ENCODE measurements around the gene DCTN2. TPM values are rescaled to one million over a fixed set of nuclear protein-coding genes. Genes with fewer than 3 reads are reported as not detected.

The DCTN2 gene
- polyA plus RNA-seq, 1 of the 3 experiments (the other 2 are of a cell fraction), result 122 TPM

- H4K20me1 ChIP-seq (ENCODE audit: insufficient read depth), result no peaks in the 10 kb centered on the region
- H3K9ac ChIP-seq, result no peak overlapping the region
- H3K36me3 ChIP-seq (replicated peaks in 1 of 2; ENCODE audit: control insufficient read depth in 1 of 2, insufficient read depth in 2 of 2, low read length in 1 of 2), result peaks cover 2 to 9% of the 10 kb centered on the region in 2 experiments
- 100% methylated on average over 1 of the region's 1 CpG for WGBS (ENCODE audit: low lambda C conversion rate)
- no peaks in the 10 kb centered on the region for H3K9me3 ChIP-seq
- H3K4me1 ChIP-seq (ENCODE audit: control insufficient read depth in 1 of 2, insufficient read depth in 2 of 2, low read depth in 1 of 2, low read length in 1 of 2), result peaks cover 4 to 28% of the 10 kb centered on the region in 2 experiments; a peak in 3 of 4 replicates
- TF ChIP-seq TCF12 (IDR thresholded peaks at IDR 0.05) (no peak), MEF2A (IDR thresholded peaks at IDR 0.05; ENCODE audit: borderline replicate concordance, low read depth) (no peak), RAD21 (IDR thresholded peaks at IDR 0.05; ENCODE audit: low read length) (no peak), EZH2phosphoT487 (IDR thresholded peaks at IDR 0.05; ENCODE audit: borderline replicate concordance, low read depth) (no peak), EP300 (IDR thresholded peaks at IDR 0.05; ENCODE audit: borderline replicate concordance in 1 of 2, low read depth in 1 of 2, low read length in 1 of 2) (no peak), FOSL2 (IDR thresholded peaks at IDR 0.05; ENCODE audit: borderline replicate concordance, low read depth) (no peak), YY1 (IDR thresholded peaks at IDR 0.05; ENCODE audit: low read depth) (no peak), SMC3 (IDR thresholded peaks at IDR 0.05; ENCODE audit: low read depth, low read length) (no peak), MAX (IDR thresholded peaks at IDR 0.05; ENCODE audit: low read depth) (no peak), NFIC (IDR thresholded peaks at IDR 0.05; ENCODE audit: borderline replicate concordance) (no peak), ZBTB33 (IDR thresholded peaks at IDR 0.05; ENCODE audit: borderline replicate concordance, low read depth) (no peak), SIN3A (IDR thresholded peaks at IDR 0.05; ENCODE audit: borderline replicate concordance, low read depth, low read length) (no peak), RCOR1 (IDR thresholded peaks at IDR 0.05; ENCODE audit: low read length) (no peak), TEAD4 (IDR thresholded peaks at IDR 0.05; ENCODE audit: borderline replicate concordance, insufficient read depth) (no peak), USF1 (IDR thresholded peaks at IDR 0.05; ENCODE audit: borderline replicate concordance, low read depth) (no peak), ELF1 (IDR thresholded peaks at IDR 0.05) (no peak), NRF1 (IDR thresholded peaks at IDR 0.05; ENCODE audit: low read depth, low read length) (no peak), RFX5 (IDR thresholded peaks at IDR 0.05; ENCODE audit: low read length) (no peak), RXRA (IDR thresholded peaks at IDR 0.05; ENCODE audit: borderline replicate concordance, low read depth) (no peak), CTCF (IDR thresholded peaks at IDR 0.05) (no peak)
- peaks cover 46% of the 10 kb centered on the region; the same call in 1 of the 2 replicates for H3K79me2 ChIP-seq (ENCODE audit: insufficient read depth)
- no peak overlapping the region for H3K4me2 ChIP-seq
- H3F3A ChIP-seq (replicated peaks; ENCODE audit: insufficient read depth), result no peaks in the 10 kb centered on the region
- H3K4me3 ChIP-seq (ENCODE audit: low read depth in 2 of 2, low read length in 1 of 2), result no peak overlapping the region
- no peak overlapping the region for H3K27ac ChIP-seq (ENCODE audit: low read depth in 2 of 2, low read length in 1 of 2)
- CTCF ChIA-PET, result interaction anchor here (1.0 to 5.1 kb wide), 2 partner anchors 28 to 76 kb away, joined by 3 to 24 read pairs; no protein-coding TSS in a partner anchor
- no peak overlapping the region for H2AFZ ChIP-seq (ENCODE audit: low read depth)
- no peaks in the 10 kb centered on the region for H3K9me2 ChIP-seq
- POLR2A ChIA-PET, result no interaction called here
- no peak for DNase-seq
- H3K27me3 ChIP-seq (ENCODE audit: insufficient read depth), result no peaks in the 10 kb centered on the region
Measured at GRCh38 chr12:57554897-57555296, 7.9 kb upstream of the DCTN2 start.
